NCI-H82 treated with DMSO at 0.1 percent for 48 hours (cell line): ENCODE results near the gene DTX2.
"Not testable (repeated sequence)": the region's sequence is repeated elsewhere in the genome, so short reads cannot be mapped to it uniquely, and the experiment has no call there.

ENCODE experiments used
- DNase-seq: peaks from one replicate; lab custom pipeline; 2025; ENCODE audit not compliant: unreplicated experiment; lab: John Stamatoyannopoulos, UW

The DTX2 gene

GRCh38 chr7:76442664-76443446 is 18.7 kb upstream of the DTX2 start:
- DNase-seq: not testable (repeated sequence)

- not testable (repeated sequence) for DNase-seq
Observed at GRCh38 chr7:76443846-76444245, 17.7 kb upstream of the DTX2 start.

- DNase-seq: not testable (repeated sequence)
Observed at GRCh38 chr7:76445577-76446008, 15.9 kb upstream of the DTX2 start.

GRCh38 chr7:76457017-76457416 is 4.5 kb upstream of the DTX2 start:
- DNase-seq: not testable (repeated sequence)

GRCh38 chr7:76458504-76458903 is 3.0 kb upstream of the DTX2 start:
- not testable (repeated sequence) for DNase-seq

GRCh38 chr7:76460767-76461166 is 742 bp upstream of the DTX2 start:
- not testable (repeated sequence) for DNase-seq

GRCh38 chr7:76462271-76462882 is 868 bp downstream of the DTX2 start:
- not testable (repeated sequence) for DNase-seq

GRCh38 chr7:76464959-76465358 is 3.5 kb downstream of the DTX2 start:
- not testable (repeated sequence) for DNase-seq

GRCh38 chr7:76465950-76466349 is 4.4 kb downstream of the DTX2 start:
- not testable (repeated sequence) for DNase-seq

GRCh38 chr7:76467743-76468404 is 6.4 kb downstream of the DTX2 start:
- DNase-seq: not testable (repeated sequence)

- not testable (repeated sequence) for DNase-seq
Observed at GRCh38 chr7:76471556-76472221, 10.2 kb downstream of the DTX2 start.

GRCh38 chr7:76473097-76473496 is 11.6 kb downstream of the DTX2 start:
- DNase-seq: not testable (repeated sequence)

GRCh38 chr7:76476280-76476679 is 14.8 kb downstream of the DTX2 start:
- DNase-seq: not testable (repeated sequence)

GRCh38 chr7:76476742-76477474 is 15.4 kb downstream of the DTX2 start:
- DNase-seq: not testable (repeated sequence)

GRCh38 chr7:76479628-76480027 is 18.1 kb downstream of the DTX2 start:
- DNase-seq: not testable (repeated sequence)

GRCh38 chr7:76480403-76481253 is 19.1 kb downstream of the DTX2 start:
- DNase-seq: not testable (repeated sequence)

GRCh38 chr7:76482660-76483059 is 21.2 kb downstream of the DTX2 start:
- not testable (repeated sequence) for DNase-seq

- not testable (repeated sequence) for DNase-seq
Observed at GRCh38 chr7:76483081-76483480, 21.6 kb downstream of the DTX2 start.

GRCh38 chr7:76484456-76484855 is 22.9 kb downstream of the DTX2 start:
- DNase-seq: not testable (repeated sequence)
